A549 treated with AZD2906 at 1 μM for 4 hours (cell line): Measurements from ENCODE around the gene ZNF224. TPM values are rescaled to one million over a fixed set of nuclear protein-coding genes. Genes with fewer than 3 reads are reported as not detected.

ENCODE experiments used
- total RNA-seq: library from RNA; stranded (reverse); fragments of 200-300 nt; extraction: Qiagen RNA extraction; gene quantifications from 5 replicates; pipeline ENCODE4 v1.2.3, GENCODE V29; 2022

The ZNF224 gene
- total RNA-seq: 7.7 to 12.2 TPM (median 9.0 TPM) in 5 replicates

DNA sequence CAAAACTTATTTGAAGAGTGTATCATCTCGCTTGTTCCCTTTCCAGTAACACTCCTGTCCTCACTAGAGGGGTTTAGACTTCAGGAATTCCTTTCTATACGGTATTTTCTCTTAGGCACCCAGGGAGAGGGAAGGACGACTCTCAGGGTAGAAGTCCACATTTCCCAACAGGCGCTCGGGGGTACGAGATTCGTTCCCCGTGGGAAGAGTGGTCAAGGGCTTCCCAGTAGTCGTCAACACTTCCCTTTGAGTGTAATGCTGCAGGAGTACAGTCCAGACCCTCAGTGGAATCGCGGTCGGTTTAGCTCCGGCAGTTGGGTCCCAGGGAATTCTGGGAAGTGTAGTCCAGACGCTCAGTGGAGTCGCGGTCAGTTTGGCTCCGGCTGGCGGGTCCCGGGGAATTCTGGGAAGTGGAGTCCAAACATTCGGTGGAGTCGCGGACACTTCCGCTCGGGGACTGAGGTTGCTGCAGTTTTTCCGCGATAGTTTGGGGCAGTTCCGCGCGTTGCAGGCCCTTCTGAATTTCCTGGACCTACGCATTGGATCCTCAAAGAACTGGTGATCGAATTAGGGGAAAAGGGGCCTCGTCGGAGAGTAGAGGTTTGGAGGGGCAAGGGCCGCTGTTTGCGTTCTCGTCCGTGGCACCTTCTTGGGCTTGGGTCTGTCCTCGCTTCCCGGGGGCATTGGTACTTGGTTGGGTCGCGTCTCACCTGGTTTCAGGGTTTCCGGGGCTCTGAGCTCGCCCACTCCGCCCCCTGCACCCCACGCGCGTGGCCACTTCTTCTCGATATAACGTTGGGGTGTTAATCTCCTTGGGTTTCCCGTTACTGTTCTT lies at the start of gene ZNF224:
Gene ZNF224 (plus strand): TSS at position 431 of the 835 bp plus-strand sequence. CDS start 3,513 bp downstream, outside the sequence.

DNA sequence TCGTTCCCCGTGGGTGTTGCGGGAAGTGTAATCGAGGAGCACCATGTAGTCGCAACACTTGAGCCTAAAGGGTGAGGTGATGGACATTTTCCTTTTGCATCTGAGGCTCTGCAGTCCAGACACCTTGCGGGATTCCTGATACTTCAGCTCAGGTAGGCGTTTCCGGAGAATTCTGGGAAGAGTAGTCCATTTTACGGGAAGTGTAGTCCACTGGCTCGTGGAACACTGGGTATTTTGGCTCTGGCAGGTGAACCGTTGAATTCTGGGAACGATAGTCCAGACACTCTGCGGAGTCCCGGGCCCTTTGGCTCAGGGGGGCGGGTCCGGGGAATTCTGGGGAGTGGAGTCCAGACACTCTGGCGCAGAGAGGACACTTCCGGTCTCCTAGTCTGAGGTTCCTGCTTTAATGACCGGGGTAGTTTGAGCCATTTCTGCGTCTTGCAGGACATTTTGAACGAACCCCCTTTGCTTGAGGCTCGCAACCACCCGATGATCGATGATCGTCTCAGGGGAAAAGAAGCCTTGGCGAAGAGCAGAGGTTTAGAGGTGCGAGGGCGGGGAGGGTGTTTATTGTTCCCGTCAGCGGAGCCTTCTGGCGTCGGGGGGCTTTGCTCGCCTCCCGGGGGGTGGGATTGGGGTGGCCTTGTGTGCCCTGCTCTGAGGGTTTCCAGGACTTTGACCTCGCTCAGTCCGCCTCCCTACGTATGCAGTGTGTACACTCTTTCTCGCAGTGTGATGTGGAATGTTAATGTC lies 42.3 kb upstream of the ZNF224 start, which contains the start of gene ZNF223:
Gene ZNF223 (plus strand): TSS at position 387 of the 753 bp plus-strand sequence. CDS start 3,141 bp downstream, outside the sequence.

DNA sequence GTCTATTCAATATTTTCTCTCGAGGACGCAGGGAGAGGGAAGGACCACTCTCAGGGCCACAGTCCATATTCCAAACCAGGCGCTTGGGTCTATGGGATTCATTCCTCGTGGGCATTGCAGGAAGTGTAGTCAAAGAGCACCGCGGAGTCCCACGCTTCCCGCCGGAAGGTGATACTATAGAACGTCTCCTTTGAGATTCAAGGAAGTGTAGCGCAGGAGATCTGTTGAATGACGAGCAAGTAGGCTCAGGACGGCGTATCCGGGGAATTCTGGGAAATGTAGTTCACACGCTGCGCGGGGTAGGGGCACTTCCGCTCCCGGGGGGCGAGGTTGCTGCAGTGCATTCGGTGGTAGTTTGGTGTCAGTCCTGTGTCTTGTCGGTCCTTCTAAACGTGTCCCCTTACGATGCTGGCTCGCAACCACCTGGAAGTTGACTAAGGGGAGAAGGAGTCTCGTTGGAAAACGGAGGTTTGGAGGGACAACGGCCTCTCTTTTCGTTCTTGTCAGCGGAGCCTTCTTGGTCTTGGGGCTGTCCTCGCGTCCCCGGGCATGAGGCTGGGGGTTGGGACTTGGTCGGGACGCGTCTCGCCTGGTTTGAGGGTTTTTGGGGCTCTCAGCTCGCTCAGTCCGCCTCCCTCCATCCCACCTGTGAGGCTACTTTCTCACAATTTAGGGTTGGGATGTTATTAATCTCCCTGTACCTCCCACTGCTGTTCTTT lies 22.2 kb upstream of the ZNF224 start, which contains the start of gene ZNF284:
Gene ZNF284 (plus strand): TSS at position 336 of the 719 bp plus-strand sequence. CDS start 4,231 bp downstream, outside the sequence.

DNA sequence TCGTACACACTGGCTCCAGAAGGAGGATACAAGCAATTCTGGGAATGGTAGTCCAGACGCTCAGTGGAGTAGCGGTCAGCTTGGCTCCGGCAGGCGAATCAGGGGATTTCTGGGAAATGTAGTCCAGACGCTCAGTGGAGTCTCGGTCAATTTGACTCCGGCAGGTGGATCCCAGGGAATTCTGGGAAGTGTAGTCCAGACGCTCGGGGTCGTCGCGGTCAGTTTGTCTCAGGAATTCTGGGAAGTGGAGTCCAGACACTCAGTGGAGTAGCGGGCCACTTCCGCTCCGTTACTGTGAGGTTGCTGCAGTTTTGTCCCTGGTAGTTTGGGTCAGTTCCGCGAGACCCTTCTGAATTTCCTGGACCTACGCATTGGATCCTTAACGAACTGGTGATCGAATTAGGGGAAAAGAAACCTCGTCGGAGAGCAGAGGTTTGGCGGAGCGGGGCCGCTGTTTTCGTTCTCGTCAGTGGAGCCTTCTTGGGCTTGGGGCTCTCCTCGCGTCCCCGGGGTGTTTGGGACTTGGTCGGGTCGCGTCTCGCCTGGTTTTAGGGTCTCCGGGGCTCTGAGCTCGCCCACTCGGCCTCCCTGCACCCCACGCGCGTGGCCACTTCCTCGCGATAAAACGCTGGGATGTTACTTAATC lies 19.1 kb downstream of the ZNF224 start, which contains the start of gene ZNF225:
Gene ZNF225 (plus strand): TSS at position 262 of the 646 bp plus-strand sequence. CDS start 2,429 bp downstream, outside the sequence.

DNA sequence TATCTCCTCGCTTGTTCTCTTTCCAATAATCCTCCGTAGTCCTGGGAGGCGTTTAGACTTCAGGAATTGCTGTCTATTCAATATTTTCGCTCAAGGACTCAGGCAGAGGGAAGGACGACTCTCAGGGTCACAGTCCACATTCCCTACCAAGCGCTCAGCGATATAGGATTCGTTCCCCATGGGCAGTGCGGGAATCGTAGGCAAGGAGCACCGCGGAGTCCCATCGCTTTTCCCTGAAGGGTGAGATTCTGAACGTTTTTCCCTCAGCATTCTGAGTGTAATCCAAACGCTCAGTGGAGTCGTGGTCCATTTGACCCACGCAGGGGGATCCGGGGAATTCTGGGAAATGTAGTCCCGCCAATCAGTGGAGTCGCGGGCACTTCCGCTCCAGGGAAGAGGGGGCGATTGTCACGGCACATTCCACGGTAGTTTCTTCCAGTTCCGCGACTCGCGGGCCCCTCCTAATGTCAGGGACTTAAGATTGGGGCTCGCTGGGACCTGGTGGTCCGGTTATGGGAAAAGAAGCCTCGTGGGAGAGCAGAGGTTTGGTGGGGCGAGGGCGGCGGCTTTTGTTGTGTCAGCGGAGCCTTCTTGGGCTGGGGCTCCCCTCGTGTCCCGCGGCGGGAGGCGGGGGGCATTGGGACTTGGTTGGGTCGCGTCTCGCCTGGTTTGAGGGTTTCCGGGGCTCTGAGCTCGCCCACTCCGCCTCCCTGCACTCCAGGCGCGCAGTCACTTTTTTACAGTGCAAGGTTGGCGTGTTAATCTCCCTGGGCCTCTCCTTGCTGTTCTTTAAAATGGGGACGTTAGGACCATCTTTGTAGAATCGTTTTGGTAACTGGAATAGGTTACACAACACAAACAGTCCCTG lies 47.3 kb downstream of the ZNF224 start, which contains the start of gene ZNF234:
Gene ZNF234 (plus strand): TSS at position 364 of the 868 bp plus-strand sequence. CDS start 3,079 bp downstream, outside the sequence.

Other genes starting within 250 kb of the ZNF224 start
- gene ZNF404, start 210.4 kb upstream of the ZNF224 start, total RNA-seq: 0.10 to 0.20 TPM (median 0.18 TPM) in 5 replicates
- gene ZNF45, start 159.1 kb upstream of the ZNF224 start, total RNA-seq: 9.1 to 11.6 TPM (median 9.6 TPM) in 5 replicates
- gene ZNF221, start 143.1 kb upstream of the ZNF224 start, total RNA-seq: 0.61 to 0.78 TPM (median 0.64 TPM) in 5 replicates
- 2.3 to 3.9 TPM (median 2.7 TPM) in 5 replicates for gene ZNF155, start 110.2 kb upstream of the ZNF224 start, total RNA-seq
- 2.5 to 3.0 TPM (median 2.9 TPM) in 5 replicates for gene ZNF230, start 91.4 kb upstream of the ZNF224 start, total RNA-seq
- gene ZNF222, start 69.0 kb upstream of the ZNF224 start, total RNA-seq: 2.9 to 4.7 TPM (median 3.3 TPM) in 5 replicates
- 1.9 to 4.0 TPM (median 3.2 TPM) in 5 replicates for gene ZNF223, start 42.3 kb upstream of the ZNF224 start, total RNA-seq
- gene ZNF284, start 22.2 kb upstream of the ZNF224 start, total RNA-seq: 0.30 to 0.55 TPM (median 0.38 TPM) in 5 replicates
- 2.2 to 3.7 TPM (median 2.6 TPM) in 5 replicates for gene ZNF225, start 19.0 kb downstream of the ZNF224 start, total RNA-seq
- gene ZNF234, start 47.2 kb downstream of the ZNF224 start, total RNA-seq: 1.4 to 2.3 TPM (median 2.0 TPM) in 5 replicates
- gene ZNF226, start 70.7 kb downstream of the ZNF224 start, total RNA-seq: 17.2 to 21.5 TPM (median 18.9 TPM) in 5 replicates
- gene ZNF227, start 118.2 kb downstream of the ZNF224 start, total RNA-seq: 9.7 to 12.9 TPM (median 10.0 TPM) in 5 replicates
- 0.40 to 0.79 TPM (median 0.50 TPM) in 5 replicates for gene ZNF233, start 165.5 kb downstream of the ZNF224 start, total RNA-seq
- 2.6 to 3.4 TPM (median 2.8 TPM) in 5 replicates for gene ZNF235, start 210.7 kb downstream of the ZNF224 start, total RNA-seq